GM18502 (cell line): ENCODE measurements around the gene CCDC88A.

Experiments
- ATAC-seq: cut with Tn5 transposase; IDR thresholded peaks from one replicate; pipeline ENCODE4 v1.9.1; 2021; ENCODE audit warnings: mild to moderate bottlenecking; ENCODE audit not compliant: unreplicated experiment, poor library complexity

The CCDC88A gene

GRCh38 chr2:55422876-55423665 lies 3.4 kb upstream of the CCDC88A start:
- ATAC-seq: no peak

- ATAC-seq: no peak
These were observed 1.7 kb upstream of the CCDC88A start for GRCh38 chr2:55421326-55421725.

- no peak for ATAC-seq
These were observed 1.2 kb upstream of the CCDC88A start for GRCh38 chr2:55420871-55421270.

- no peak for ATAC-seq
These were observed 726 bp upstream of the CCDC88A start for GRCh38 chr2:55420439-55420725.

- no peak for ATAC-seq
These were observed 400 bp downstream of the CCDC88A start for GRCh38 chr2:55419233-55419678.

GRCh38 chr2:55418512-55419232 lies 984 bp downstream of the CCDC88A start:
- no peak for ATAC-seq

GRCh38 chr2:55418072-55418471 lies 1.6 kb downstream of the CCDC88A start:
- no peak for ATAC-seq

GRCh38 chr2:55416786-55417568 lies 2.7 kb downstream of the CCDC88A start:
- no peak for ATAC-seq

- no peak for ATAC-seq
These were observed 4.4 kb downstream of the CCDC88A start for GRCh38 chr2:55415300-55415699.

GRCh38 chr2:55408918-55409868 lies 10.5 kb downstream of the CCDC88A start:
- peak; percentile 44 for ATAC-seq

- no peak for ATAC-seq
These were observed 11.4 kb downstream of the CCDC88A start for GRCh38 chr2:55408098-55408882.

- no peak for ATAC-seq
These were observed 14.5 kb downstream of the CCDC88A start for GRCh38 chr2:55405116-55405515.

- no peak for ATAC-seq
These were observed 16.2 kb downstream of the CCDC88A start for GRCh38 chr2:55403256-55403998.

GRCh38 chr2:55401124-55401523 lies 18.5 kb downstream of the CCDC88A start:
- no peak for ATAC-seq

- ATAC-seq: no peak
These were observed 19.3 kb downstream of the CCDC88A start for GRCh38 chr2:55400332-55400731.

- no peak for ATAC-seq
These were observed 19.8 kb downstream of the CCDC88A start for GRCh38 chr2:55399815-55400214.

GRCh38 chr2:55395724-55396605 lies 23.7 kb downstream of the CCDC88A start:
- ATAC-seq: no peak
